DMS79 treated with DMSO at 0.1 percent for 48 hours (cell line): ENCODE results near the gene ARHGAP8.
"Not testable (repeated sequence)": the region's sequence is repeated elsewhere in the genome, so short reads cannot be mapped to it uniquely, and the experiment has no call there.

Experiments used
- DNase-seq: peaks from one replicate; lab custom pipeline; 2025; lab: John Stamatoyannopoulos, UW

ARHGAP8 gene

DNA sequence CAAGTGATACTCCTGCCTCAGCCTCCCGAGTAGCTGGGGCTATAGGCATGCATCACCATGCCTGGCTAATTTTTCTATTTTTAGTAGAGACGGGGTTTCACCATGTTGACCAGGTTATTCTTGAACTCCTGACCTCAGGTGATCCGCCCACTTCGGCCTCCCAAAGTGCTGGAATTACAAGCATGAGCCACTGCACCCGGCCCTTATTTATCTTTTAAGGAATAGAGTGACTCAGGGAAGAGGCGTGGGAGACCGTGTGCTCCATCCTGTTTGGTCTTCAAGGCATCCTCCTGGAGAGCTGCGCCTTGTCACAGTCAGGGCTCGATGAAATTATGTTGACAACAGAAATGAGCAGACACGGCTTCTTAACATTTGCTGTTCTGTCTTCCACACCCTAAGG is 12.7 kb upstream of the ARHGAP8 start:
- not testable (repeated sequence) for DNase-seq

DNA sequence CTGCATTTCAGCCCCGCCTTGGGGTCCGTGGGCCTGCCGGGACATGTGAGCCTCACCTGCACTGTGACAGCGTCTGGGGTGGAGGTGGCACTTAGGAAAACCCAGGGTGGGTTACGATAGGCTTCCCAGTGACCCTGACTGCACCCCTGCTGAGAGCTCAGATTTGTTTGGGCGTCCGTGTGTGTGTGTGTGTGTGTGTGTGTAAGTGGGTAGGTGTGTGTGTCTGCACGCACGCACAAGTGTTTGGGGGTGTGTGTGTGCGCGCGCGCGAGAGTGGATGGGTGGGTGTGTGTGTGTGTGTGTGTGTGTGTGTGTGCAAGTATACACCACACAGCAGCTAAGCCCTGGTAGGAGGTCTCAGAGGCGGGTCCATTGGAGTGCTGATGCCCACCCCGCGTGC is 12.1 kb upstream of the ARHGAP8 start:
- DNase-seq: no peak

- DNase-seq: no peak
These were observed 10.4 kb upstream of the ARHGAP8 start for GRCh38 chr22:44741929-44742328.

- DNase-seq: no peak
These were observed 9.1 kb upstream of the ARHGAP8 start for GRCh38 chr22:44743247-44743646.

DNA sequence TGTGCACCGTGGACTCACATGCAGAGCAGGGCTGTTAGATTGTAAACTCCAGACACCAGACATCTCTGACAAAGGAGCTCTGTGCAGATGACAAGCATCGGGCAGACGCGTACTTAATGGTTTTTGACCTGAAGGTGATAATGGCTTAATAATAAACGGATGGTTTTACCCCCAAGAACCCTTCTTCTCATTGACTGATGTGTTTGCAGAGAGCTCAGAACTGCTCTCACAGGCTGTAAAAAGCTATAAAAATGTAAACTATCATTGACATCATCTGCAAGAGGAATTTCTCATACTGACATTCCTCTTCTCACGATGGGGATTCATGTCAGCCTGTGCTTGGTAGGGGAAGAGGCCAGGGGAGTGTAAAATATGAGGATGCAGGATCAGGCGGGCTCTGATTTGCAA is 8.6 kb upstream of the ARHGAP8 start:
- DNase-seq: no peak

- DNase-seq: no peak
These were observed 6.3 kb upstream of the ARHGAP8 start for GRCh38 chr22:44745853-44746789.

DNA sequence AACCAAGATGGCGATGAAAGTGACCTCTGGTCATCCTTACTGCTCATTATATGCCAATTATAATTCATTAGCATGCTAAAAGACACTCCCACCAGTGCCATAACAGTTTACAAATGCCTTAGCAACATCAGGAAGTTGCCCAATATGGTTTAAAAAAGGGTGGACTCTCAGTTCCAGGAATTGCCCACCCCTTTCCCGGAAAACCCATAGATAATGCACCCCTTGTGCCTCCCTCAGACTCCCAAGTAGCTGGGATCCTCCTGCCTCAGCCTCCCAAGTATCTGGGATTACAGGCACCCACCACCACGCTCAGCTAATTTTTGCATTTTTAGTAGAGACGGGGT is 4.6 kb upstream of the ARHGAP8 start:
- not testable (repeated sequence) for DNase-seq

- DNase-seq: no peak
These were observed 3.9 kb upstream of the ARHGAP8 start for GRCh38 chr22:44748524-44748923.

DNA sequence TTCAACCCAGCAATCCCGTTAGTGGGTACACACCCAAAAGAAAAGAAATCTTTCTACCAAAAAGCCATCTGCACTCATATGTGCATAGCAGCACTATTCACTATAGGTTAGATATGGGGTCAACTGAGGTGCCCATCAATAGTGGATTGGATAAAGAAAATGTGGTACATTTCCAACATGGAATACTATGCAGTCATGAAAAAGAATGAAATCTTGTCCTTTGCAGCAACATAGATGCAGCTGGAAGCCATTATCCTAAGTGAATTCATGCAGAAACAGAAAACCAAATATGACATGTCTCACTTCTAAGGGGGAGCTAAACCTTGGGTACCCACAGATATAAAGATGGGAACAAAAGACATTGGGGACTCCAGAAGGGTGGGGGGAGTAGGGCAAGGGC is 1.9 kb upstream of the ARHGAP8 start:
- DNase-seq: no peak

DNA sequence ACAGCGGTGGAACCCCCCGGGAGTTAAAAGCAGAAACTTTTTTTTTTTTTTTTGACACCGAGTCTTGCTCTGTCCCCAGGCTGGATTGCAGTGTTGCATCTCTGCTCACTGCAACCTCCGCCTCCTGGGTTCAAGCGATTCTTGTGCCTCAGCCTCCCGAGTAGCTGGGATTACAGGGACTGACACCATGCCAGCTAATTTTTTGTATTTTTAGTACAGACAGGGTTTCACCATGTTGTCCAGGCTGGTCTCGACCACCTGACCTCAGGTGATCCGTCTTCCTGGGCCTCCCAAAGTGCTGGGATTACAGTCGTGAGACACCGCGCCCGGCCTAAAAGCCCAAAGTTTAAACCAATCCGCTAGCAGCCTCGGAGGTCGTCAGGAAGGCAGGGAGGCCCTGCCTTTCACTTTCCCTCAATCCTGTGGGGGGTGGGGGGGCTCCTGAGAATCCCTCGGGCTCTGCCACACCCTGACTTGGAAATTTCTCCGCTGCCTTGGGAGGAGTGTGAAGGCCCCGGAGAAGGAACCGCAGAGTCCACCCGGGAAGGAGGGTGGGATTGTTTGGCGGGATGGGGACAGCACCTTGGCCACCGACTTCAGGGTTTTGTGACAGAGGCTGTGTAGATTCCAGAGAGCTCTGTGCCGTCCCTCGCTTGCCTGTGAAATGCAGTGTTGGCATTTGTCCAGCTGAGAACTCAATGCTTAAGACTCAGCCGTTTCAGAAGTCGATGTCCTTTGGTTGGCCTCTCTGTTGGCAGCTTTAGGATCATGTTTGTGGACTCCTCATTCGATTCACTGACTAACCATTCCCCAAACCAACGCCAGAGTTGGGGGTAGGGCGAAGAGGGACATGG is 1.0 kb downstream of the ARHGAP8 start:
- DNase-seq: peak; percentile 3

DNA sequence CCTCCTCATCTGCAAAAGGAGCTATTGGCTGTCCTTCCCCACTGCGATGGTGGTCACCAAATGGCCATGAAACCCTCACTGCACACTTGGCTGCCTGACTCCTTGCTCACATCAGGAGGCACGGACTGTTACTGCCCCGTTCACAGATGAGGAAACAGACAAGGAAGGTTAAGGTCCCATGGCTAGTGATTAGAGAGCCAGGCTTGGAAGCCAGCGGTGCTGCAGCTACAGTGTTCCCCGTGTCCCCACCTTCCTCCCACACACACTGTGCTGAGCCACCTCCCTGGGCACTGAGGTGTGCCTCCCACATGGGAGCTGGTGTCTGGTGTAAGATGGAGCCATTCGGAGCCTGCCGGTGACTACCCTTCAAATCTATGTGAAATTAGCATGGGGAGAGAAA is 2.6 kb downstream of the ARHGAP8 start:
- DNase-seq: no peak

GRCh38 chr22:44755417-44755816 is 3.0 kb downstream of the ARHGAP8 start:
- DNase-seq: no peak

DNA sequence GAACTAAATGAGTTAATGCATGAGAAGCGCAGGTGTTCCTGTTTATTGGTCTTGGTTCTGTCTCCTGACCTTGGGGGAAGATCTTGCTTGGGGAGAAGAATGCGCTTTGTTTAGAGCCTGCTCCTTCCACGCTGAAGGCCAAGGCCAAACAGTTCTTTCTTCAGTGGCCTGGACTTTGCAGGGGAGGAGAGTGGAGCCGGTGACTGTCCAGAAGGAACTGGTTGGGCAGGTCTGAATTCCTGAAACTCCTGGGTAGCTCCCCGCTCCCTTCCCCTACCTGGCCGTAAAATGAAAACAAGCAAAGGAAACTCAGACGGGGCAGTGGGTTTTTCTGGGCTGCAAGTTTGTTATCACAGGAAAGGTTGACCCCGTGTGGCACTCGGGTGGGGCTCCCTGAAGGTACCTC is 3.6 kb downstream of the ARHGAP8 start:
- no peak for DNase-seq

DNA sequence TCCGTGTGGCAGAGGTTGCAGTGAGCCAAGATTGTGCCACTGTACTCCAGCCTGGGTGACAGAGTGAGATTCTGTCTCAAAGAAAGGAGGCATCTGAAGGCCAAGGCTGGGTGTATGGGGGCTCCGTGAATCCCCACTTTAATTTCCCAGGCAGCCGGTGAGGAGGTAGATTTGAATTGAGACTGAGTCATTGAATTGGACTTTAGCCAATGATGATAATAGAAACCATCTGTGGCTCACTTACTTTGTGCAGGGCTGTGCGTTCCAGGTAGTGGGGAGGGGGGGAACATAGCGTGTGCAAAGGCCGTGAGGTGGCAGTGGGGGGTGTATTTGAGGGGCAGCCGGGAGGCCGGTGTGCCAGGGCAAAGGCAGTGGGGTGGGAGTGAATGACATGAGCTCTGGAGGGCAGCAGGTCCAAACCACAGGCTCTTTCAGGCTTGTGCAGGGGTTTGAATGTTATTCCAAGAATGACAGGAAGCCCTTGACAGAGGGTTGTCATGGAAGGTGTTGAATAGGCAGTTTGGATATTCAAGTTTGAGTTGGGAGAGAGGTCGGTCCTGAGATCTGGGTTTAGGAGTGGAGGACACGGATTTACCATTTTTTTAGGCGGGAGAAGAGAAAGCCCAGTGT is 6.1 kb downstream of the ARHGAP8 start:
- no peak for DNase-seq

DNA sequence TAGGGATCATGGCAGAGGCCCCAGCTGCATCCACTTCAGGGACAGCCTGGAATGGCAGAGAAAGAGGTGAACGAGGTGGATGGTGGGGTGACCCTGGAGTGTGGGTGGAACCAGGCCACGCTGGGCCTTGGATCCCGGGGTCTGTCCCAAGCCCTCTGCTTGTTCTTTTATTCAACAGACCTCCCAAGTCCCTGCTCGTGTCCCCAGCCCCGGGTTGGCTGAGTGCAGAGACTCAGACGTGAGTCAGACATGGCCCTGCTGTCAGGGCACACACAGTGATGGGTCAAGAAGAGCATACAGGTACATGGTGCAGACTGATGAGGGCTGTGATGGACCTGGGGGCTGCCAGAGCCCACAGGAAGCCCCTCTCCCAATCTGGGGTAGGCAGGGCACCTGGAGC is 6.6 kb downstream of the ARHGAP8 start:
- DNase-seq: no peak

- DNase-seq: no peak
These were observed 7.3 kb downstream of the ARHGAP8 start for GRCh38 chr22:44759430-44760310.

DNA sequence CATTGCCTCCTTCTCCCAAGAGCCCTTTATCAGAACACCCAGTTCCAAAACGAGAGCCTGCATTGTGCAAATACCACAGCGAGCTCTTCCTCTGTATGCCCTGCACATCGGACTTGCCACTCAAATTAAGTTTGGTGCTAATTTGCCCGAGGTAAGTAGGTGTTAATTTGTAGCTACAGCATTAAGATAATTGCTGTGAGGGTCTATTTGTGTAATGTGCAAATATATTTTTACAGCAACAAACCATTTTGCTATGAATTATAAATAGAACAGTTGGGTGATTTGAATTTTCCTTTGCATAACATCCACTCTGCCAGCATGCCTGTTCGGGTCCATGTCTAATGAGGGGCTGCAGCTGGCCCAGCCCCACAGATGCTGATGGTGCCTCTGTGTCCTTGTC is 8.1 kb downstream of the ARHGAP8 start:
- DNase-seq: no peak

- DNase-seq: no peak
These were observed 8.7 kb downstream of the ARHGAP8 start for GRCh38 chr22:44761025-44761424.

DNA sequence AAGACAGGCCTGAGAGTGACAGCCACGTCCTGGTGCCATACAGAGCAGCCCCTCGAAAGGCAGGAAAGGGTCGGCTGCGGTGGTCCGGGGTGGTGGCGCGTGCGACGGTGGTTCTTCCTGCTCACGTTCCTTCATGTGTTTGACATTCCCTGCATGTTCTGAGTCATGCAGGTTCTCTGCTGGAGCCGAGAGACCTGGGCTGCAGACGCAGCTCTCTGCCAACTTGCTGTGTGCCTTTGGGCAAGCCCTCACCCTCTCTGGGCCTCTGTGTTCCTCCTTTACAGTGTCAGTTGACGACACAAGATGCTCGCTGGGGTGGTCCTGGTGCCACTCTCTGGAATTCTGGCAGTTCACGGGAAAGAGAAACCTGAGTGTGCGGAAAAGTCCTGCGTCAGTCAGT is 12.0 kb downstream of the ARHGAP8 start:
- DNase-seq: no peak

DNA sequence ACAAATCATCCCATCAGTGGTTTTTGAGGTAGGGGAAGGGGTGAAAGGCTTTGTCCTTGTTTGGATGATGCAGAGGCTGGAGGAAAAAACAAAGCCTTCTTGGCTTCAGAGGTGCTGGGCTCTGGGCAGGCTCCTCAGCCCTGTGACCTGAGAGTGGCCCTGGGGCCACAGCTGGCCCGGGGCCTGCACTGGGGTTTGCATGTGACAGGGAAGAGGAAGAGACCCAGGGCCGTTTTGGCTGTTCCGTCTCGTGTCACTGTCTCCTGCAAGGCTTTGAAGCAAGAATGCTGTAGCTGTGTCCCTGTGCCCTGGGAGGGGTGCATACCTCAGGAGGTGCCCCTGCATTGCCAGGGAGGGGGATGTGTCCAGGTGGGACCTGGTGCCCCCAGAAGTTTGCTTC is 12.6 kb downstream of the ARHGAP8 start:
- no peak for DNase-seq

DNA sequence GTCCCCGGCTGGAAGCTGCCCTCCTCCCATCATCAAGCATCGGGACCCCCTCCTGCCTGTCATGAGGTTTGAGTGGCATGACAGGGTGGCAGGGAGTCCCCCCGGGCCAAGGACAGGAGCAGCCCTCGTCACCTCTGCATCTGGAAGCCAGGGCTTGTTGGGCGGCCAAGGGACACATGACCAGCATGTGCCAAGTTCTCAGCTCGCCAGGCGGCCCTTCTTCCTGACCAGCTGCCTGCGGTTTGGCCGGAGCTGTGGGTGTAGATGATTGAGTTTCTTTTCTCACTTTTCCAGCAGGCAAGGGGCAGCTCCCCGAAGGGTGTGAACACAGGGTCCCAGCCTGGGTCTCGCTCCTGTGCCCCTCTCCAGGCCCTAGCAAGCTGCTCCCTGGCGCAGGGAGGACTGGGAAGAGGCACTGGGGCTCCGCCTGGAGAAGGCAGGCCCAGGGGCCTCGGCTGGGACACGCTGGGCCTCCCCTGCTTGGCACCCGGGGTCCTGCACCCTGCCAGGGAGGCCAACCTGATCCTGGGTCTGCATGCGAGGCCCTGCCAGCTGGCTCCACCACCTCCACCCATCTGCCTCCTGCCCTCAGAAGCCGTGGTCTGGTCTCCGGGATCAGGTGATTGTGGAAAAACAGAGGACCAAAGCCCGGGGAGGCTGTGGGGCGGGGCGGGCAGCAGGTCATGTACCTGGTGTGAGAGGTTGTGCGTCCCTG is 13.4 kb downstream of the ARHGAP8 start:
- DNase-seq: no peak
